Trophoblast cell (in vitro differentiated cells and primary cell): Measurements from ENCODE around the gene CCNL2.

Experiments used
- DNase-seq, 2 donors: peaks; one replicate each; pipeline ENCODE4 v3.0.0-alpha.2; 2016
- H2AFZ ChIP-seq: 2 replicates; pipeline ENCODE4 v1.6.1; 2013; ENCODE audit warnings: low read length, moderate library complexity, mild to moderate bottlenecking; ENCODE audit not compliant: insufficient read depth, poor library complexity
- H2AK5ac ChIP-seq: 2 replicates; pipeline ENCODE4 v1.6.1; 2013; ENCODE audit warnings: mild to moderate bottlenecking, low read length
- H2BK120ac ChIP-seq: 2 replicates; pipeline ENCODE4 v1.6.1; 2013; ENCODE audit warnings: low read length, mild to moderate bottlenecking, moderate library complexity; ENCODE audit not compliant: insufficient read depth, poor library complexity
- H2BK12ac ChIP-seq: 2 replicates; pipeline ENCODE4 v1.6.1; 2013; ENCODE audit warnings: mild to moderate bottlenecking, low read length, moderate library complexity
- H2BK5ac ChIP-seq: 2 replicates; pipeline ENCODE4 v1.6.1; 2013; ENCODE audit warnings: low read length, low read depth, moderate library complexity, mild to moderate bottlenecking; ENCODE audit not compliant: poor library complexity
- H3K14ac ChIP-seq: 2 replicates; pipeline ENCODE4 v1.6.1; 2013; ENCODE audit warnings: mild to moderate bottlenecking, low read length
- H3K18ac ChIP-seq: 2 replicates; pipeline ENCODE4 v1.6.1; 2013; ENCODE audit warnings: mild to moderate bottlenecking, low read length
- H3K23ac ChIP-seq: 2 replicates; pipeline ENCODE4 v1.6.1; 2013; ENCODE audit warnings: low read length
- H3K27ac ChIP-seq: 2 replicates; pipeline ENCODE4 v1.5.1; 2013; ENCODE audit warnings: low read depth, mild to moderate bottlenecking, inconsistent platforms, low read length, moderate library complexity
- H3K27me3 ChIP-seq: 2 replicates; pipeline ENCODE4 v1.6.1; 2013; ENCODE audit warnings: inconsistent platforms, mild to moderate bottlenecking, low read length, moderate library complexity; ENCODE audit not compliant: insufficient read depth
- H3K36me3 ChIP-seq, 2 experiments: 1 replicate in 1 of 2; 2 replicates in 1 of 2; pipeline ENCODE4 v1.6.1; 2013; ENCODE audit warnings: low read length in 2 of 2, mild to moderate bottlenecking in 2 of 2, moderate library complexity in 1 of 2; ENCODE audit not compliant: insufficient read depth in 2 of 2, control insufficient read depth in 1 of 2
- H3K4ac ChIP-seq: 2 replicates; pipeline ENCODE4 v1.6.1; 2013; ENCODE audit warnings: low read depth, mild to moderate bottlenecking, low read length, moderate library complexity
- H3K4me1 ChIP-seq, 2 experiments: 1 replicate in 1 of 2; 2 replicates in 1 of 2; pipeline ENCODE4 v1.6.1; 2013; ENCODE audit warnings: low read length in 2 of 2, mild to moderate bottlenecking in 2 of 2, moderate library complexity in 1 of 2; ENCODE audit not compliant: insufficient read depth in 2 of 2, control insufficient read depth in 1 of 2
- H3K4me2 ChIP-seq: 2 replicates; pipeline ENCODE4 v1.6.1; 2013; ENCODE audit warnings: inconsistent platforms, mild to moderate bottlenecking, low read length, moderate library complexity
- H3K4me3 ChIP-seq: 2 replicates; pipeline ENCODE4 v1.5.1; 2013; ENCODE audit warnings: mild to moderate bottlenecking, low read depth, low read length, inconsistent platforms
- H3K79me1 ChIP-seq: one replicate; pipeline ENCODE4 v1.6.1; 2013; ENCODE audit warnings: low read length
- H3K79me2 ChIP-seq: 2 replicates; pipeline ENCODE4 v1.6.1; 2013; ENCODE audit warnings: low read length, mild to moderate bottlenecking; ENCODE audit not compliant: control insufficient read depth, insufficient read depth, poor library complexity
- H3K9ac ChIP-seq: 2 replicates; pipeline ENCODE4 v1.6.1; 2013; ENCODE audit warnings: mild to moderate bottlenecking, low read length
- H3K9me3 ChIP-seq: 2 replicates; pipeline ENCODE4 v1.6.1; 2013; ENCODE audit warnings: low read depth, mild to moderate bottlenecking, control low read depth, inconsistent platforms, low read length; ENCODE audit not compliant: insufficient read depth
- H4K12ac ChIP-seq: 2 replicates; pipeline ENCODE4 v1.6.1; 2013; ENCODE audit warnings: low read depth, mild to moderate bottlenecking, low read length, moderate library complexity
- H4K8ac ChIP-seq: 2 replicates; pipeline ENCODE4 v1.6.1; 2013; ENCODE audit warnings: low read depth, mild to moderate bottlenecking, low read length, moderate library complexity
- H4K91ac ChIP-seq: one replicate; pipeline ENCODE4 v1.6.1; 2013; ENCODE audit warnings: low read depth, mild to moderate bottlenecking, low read length, moderate library complexity
- WGBS: extraction: QIAGEN DNeasy Blood & Tissue Kit; methylation state at CpG from one replicate; pipeline ENCODE4 v1.1.7; 2013; ENCODE audit warnings: missing lambda C conversion rate; ENCODE audit not compliant: insufficient read length, insufficient coverage; ENCODE audit errors: extremely low coverage; 5-methylcytosine and 5-hydroxymethylcytosine counted together

CCNL2 gene

GRCh38 chr1:1356166-1356795, 42.9 kb downstream of the CCNL2 start:
- no CpG with 5 or more reads among the region's 8 CpGs for WGBS
- no peak overlapping the region for H3K14ac ChIP-seq

GRCh38 chr1:1355416-1355815, 43.7 kb downstream of the CCNL2 start:
- Histone ChIP-seq H3K18ac (peak overlapping the region; percentile 64), H3K23ac (no peak overlapping the region), H2BK5ac (no peak overlapping the region), H3K9me3 (no peaks in the 10 kb centered on the region), H3K4me1 (peaks cover 38 to 45% of the 10 kb centered on the region in 2 experiments), H4K91ac (no peak overlapping the region), H3K4me3 (no peak overlapping the region), H3K27ac (no peak overlapping the region), H3K4ac (no peak overlapping the region), H3K79me1 (peaks cover 35% of the 10 kb centered on the region), H4K12ac (no peak overlapping the region), H3K4me2 (peak overlapping the region; percentile 41), H2BK120ac (no peak overlapping the region), H2BK12ac (no peak overlapping the region), H3K79me2 (peaks cover 21% of the 10 kb centered on the region), H4K8ac (no peak overlapping the region), H3K14ac (no peak overlapping the region), H3K27me3 (peaks cover 9% of the 10 kb centered on the region), H3K9ac (no peak overlapping the region), H2AFZ (no peak overlapping the region), H2AK5ac (no peak overlapping the region), H3K36me3 (peaks cover 30 to 31% of the 10 kb centered on the region in 2 experiments)
- whole genome bisulfite sequencing = no CpG with 5 or more reads among the region's 52 CpGs
- peak; percentile 51 to 57 for DNase-seq

More at GRCh38 chr1:1356166-1356795, 42.9 kb downstream of the CCNL2 start:
- no peak overlapping the region for H3K18ac ChIP-seq
- peaks cover 44 to 52% of the 10 kb centered on the region in 2 experiments for H3K4me1 ChIP-seq
- peaks cover 24% of the 10 kb centered on the region for H3K79me2 ChIP-seq
- H3K4ac ChIP-seq = no peak overlapping the region
- H2AFZ ChIP-seq = no peak overlapping the region
- H3K79me1 ChIP-seq = peaks cover 43% of the 10 kb centered on the region
- no peaks in the 10 kb centered on the region for H3K9me3 ChIP-seq
- H2AK5ac ChIP-seq = no peak overlapping the region
- H4K8ac ChIP-seq = no peak overlapping the region
- H3K36me3 ChIP-seq = peaks cover 30 to 31% of the 10 kb centered on the region in 2 experiments
- H2BK5ac ChIP-seq = no peak overlapping the region
- H3K23ac ChIP-seq = no peak overlapping the region
- no peak overlapping the region for H3K4me3 ChIP-seq
- no peak overlapping the region for H2BK120ac ChIP-seq
- H3K27ac ChIP-seq = no peak overlapping the region
- DNase-seq = no peak
- no peak overlapping the region for H4K12ac ChIP-seq
- no peak overlapping the region for H3K9ac ChIP-seq
- no peak overlapping the region for H4K91ac ChIP-seq
- peak overlapping the region; percentile 61 for H3K4me2 ChIP-seq
- no peak overlapping the region for H2BK12ac ChIP-seq
- peaks cover 9% of the 10 kb centered on the region for H3K27me3 ChIP-seq

DNA sequence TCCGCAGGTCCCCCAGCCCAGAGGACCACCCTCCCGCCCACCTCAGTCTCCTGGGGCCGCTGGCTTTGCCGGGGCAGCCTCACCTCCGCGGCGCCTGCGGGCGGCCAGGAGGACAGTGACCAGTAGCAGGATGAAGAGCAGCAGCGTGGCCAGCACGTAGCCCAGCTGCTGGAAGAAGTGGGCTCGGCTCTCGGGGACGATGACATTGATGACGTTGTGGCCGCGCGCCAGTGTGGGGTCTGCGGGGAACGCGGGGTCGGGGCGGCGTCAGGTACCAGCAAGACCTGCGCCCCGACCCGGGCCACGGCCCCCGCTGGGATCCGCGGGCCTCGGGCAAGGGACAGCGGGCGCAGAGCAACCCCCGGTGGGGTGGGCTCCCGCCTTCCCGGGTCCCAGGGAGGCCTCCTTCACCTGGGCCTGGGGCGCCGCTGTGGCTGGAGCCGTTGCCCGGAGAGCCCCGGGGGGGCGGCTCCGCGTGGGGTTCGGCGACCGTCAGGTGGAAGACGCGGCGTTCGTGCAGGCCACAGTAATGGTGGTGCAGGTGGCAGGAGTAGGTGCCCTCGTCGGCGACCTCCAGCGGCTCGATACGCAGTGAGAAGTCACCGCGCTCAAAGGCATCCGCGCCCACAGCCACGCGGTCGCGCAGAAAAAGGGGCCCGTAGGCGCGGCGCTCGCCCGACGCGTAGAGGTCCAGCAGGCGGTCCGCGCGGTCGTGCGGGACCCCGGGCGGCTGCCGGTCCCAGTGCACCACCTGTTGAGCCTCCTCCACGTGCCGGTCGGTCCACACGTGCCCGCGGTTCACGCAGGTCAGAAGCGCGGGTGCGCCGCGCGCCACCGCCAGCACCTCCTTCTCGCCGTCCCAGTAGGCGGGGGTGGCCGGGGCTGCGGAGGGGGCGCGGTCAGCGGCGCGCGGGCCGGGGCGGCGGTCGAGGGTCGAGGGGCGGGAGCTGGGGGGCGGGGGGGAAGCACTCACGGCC, 44.6 kb downstream of the CCNL2 start:
- H3K4ac ChIP-seq = no peak overlapping the region
- no peak overlapping the region for H3K27ac ChIP-seq
- H3K4me2 ChIP-seq = peak overlapping the region; percentile 32
- peak in 1 of 2 donors; percentile 26 for DNase-seq
- no peak overlapping the region for H2AFZ ChIP-seq
- no peaks in the 10 kb centered on the region for H3K9me3 ChIP-seq
- peak overlapping the region; percentile 43 for H4K8ac ChIP-seq
- no peak overlapping the region for H2BK5ac ChIP-seq
- H2BK12ac ChIP-seq = no peak overlapping the region
- no peak overlapping the region for H3K14ac ChIP-seq
- H2AK5ac ChIP-seq = no peak overlapping the region
- no peak overlapping the region for H3K9ac ChIP-seq
- peaks cover 9% of the 10 kb centered on the region for H3K27me3 ChIP-seq
- peaks cover 30 to 31% of the 10 kb centered on the region in 2 experiments for H3K36me3 ChIP-seq
- H4K91ac ChIP-seq = no peak overlapping the region
- H3K18ac ChIP-seq = peak overlapping the region; percentile 55
- H4K12ac ChIP-seq = no peak overlapping the region
- H3K4me3 ChIP-seq = peak overlapping the region; percentile 44
- WGBS = no CpG with 5 or more reads among the region's 116 CpGs
- peaks cover 30% of the 10 kb centered on the region for H3K79me1 ChIP-seq
- H3K23ac ChIP-seq = no peak overlapping the region
- peaks cover 18% of the 10 kb centered on the region for H3K79me2 ChIP-seq
- no peak overlapping the region for H2BK120ac ChIP-seq
- peaks cover 33 to 39% of the 10 kb centered on the region in 2 experiments for H3K4me1 ChIP-seq

- Histone ChIP-seq H2BK12ac (no peak overlapping the region), H3K18ac (no peak overlapping the region), H3K9me3 (no peaks in the 10 kb centered on the region), H3K4me2 (no peak overlapping the region), H2AK5ac (no peak overlapping the region), H3K23ac (no peak overlapping the region), H3K27ac (no peak overlapping the region), H4K91ac (no peak overlapping the region), H3K79me1 (peaks cover 25% of the 10 kb centered on the region), H2BK120ac (no peak overlapping the region), H3K9ac (no peak overlapping the region), H3K4me1 (peaks cover 24 to 31% of the 10 kb centered on the region in 2 experiments), H3K79me2 (peaks cover 18% of the 10 kb centered on the region), H2AFZ (no peak overlapping the region), H4K12ac (no peak overlapping the region), H3K27me3 (peaks cover 9% of the 10 kb centered on the region), H3K4ac (no peak overlapping the region), H4K8ac (peak overlapping the region; percentile 1), H2BK5ac (no peak overlapping the region), H3K14ac (no peak overlapping the region), H3K4me3 (no peak overlapping the region), H3K36me3 (peaks cover 30 to 31% of the 10 kb centered on the region in 2 experiments)
- DNase-seq = no peak
- WGBS = no CpG with 5 or more reads among the region's 28 CpGs
These were observed 45.6 kb downstream of the CCNL2 start for GRCh38 chr1:1353389-1354151.
